HG02678 (cell line): Measurements from ENCODE around the gene TBC1D1.

Experiments
- ATAC-seq: cut with Tn5 transposase; IDR thresholded peaks from one replicate; pipeline ENCODE4 v1.9.1; 2021; ENCODE audit warnings: mild to moderate bottlenecking, moderate library complexity; ENCODE audit not compliant: unreplicated experiment

TBC1D1 gene

DNA sequence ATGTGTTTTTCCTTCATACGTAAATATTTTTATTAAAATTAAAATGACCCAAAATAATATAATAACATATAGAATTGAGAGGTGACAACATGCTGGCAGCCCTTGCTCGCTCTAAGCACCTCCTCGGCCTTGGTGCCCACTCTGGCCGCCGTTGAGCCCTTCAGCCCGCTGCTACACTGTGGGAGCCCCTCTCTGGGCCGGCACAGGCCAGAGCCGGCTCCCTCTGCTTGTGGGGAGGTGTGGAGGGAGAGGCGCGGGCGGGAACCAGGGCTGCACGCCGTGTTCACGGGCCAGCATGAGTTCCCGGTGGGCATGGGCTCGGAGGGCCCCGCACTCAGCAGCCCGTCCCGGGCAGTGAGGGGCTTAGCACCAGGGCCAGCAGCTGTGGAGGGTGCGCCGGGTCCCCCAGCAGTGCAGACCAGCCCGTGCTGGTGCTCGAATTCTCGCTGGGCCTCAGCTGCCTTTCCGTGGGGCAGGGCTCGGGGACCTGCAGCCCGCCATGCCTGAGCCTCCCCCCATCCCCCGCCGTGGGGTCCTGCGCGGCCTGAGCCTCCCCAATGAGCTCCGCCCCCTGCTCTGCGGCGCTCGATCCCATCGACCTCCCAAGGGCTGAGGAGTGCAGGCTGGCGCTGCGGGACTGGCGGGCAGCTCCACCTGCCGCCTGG is 291.6 kb downstream of the TBC1D1 start:
- no peak for ATAC-seq

DNA sequence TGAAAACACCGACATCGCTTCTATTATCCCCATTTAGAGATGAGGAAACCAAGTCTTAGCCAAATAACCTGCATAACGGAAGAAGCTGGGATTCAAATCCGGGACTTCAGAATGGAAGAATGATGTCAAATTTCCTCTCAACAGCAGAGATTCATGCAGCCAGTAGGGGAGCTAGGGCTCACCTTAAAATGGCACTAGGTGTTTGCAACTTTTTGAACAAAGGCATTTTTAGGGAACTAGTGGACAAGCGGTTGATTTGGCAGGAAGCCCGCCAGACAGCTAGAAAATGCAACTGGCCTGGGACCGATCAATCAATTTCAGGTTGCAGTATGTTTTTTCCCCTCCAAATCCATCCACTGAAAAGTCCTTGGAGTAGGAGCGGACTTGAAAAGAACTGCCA is 293.5 kb downstream of the TBC1D1 start:
- no peak for ATAC-seq

DNA sequence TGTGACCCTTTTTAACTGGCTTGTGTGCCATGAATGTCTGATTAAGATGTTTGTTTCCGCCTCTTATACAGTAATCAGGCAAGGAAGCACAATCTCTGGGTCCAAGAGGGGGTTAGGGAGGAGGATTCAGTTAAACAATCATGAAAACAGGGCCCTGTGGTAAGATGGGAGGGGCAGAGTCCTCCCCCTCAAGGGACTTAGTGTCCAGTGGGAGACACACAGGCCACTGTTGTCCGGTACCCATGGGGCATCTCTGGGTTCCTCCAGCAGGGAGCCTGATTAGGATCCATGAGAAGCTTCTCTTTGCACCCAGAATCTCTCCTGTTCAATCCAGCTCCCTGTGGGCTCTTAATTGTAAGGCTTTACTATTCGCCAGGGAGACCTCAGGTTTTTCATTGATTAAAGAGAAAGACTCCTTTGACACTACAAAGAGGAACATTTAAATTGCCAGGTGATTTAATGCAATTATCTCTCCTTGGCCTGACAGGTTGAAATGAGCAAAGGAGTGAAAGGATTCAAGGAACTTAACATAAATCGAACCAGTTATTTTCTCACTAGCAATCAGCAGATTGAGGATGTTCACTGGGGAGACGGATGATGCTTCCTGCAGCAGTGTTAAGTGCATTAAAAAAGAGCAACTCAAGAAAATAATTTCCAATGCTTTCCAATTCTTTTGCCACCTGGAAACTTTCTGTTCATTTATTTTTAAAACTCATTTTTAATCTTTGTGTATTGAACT is 294.7 kb downstream of the TBC1D1 start:
- ATAC-seq = no peak

DNA sequence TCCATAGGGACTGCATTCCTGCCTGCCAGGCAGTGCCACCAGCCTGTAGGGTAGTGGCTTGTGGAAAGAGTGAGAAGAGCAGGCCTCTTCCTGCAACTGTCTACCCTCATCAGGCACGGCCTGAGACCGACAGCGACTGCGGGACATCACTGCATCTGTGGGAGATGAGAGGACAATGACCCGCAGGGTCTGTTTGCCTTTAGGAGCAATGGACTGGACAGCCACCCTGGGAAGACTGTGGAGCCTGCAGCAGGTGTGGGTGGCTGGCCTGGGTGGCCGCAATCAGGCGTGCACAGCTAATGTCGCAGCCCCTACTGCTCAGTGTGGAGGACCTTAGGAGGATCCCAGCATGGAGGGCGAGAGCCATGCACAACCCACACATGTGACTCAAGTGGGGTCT is 297.3 kb downstream of the TBC1D1 start:
- no peak for ATAC-seq

- ATAC-seq = no peak
Measured at GRCh38 chr4:38188631-38189101, 297.8 kb downstream of the TBC1D1 start.
